ENCODE measurements around the gene GDPD4. TPM values are rescaled to one million over a fixed set of nuclear protein-coding genes. Genes with fewer than 3 reads are reported as not detected.
A peak's percentile ranks its signal among the peaks of the same experiment; 100 is the strongest.

GDPD4 gene
- total and polyA plus RNA-seq, 2 of the 4 experiments (the other 2 are of a cell fraction), result not detected

GRCh38 chr11:77201370-77201769 lies 100.1 kb downstream of the GDPD4 start:
- no peaks in the 10 kb centered on the region for H3K79me1 ChIP-seq (ENCODE audit: low read depth in 1 of 2, low read length in 2 of 2)
- no peak overlapping the region for H3K4me2 ChIP-seq (ENCODE audit: low read depth, low read length)
- H3K27ac ChIP-seq (ENCODE audit: insufficient read depth, low read length), result no peak overlapping the region
- no peak for DNase-seq
- no peak overlapping the region for H3K18ac ChIP-seq (ENCODE audit: low read depth, low read length)
- H3K9me1 ChIP-seq (ENCODE audit: insufficient read depth, low read length), result no peaks in the 10 kb centered on the region; the same call in 1 of the 2 replicates
- in situ Hi-C loops (cut with MboI; ENCODE audit: low sequenced_read_pairs), result no loop called here
- BruUV-seq (replicated peaks), result no TSS peak
- no peak overlapping the region for H2BK15ac ChIP-seq (ENCODE audit: low read depth, low read length)
- intact Hi-C loops (cut with micrococcal nuclease), result no loop called here
- H4K8ac ChIP-seq (ENCODE audit: low read depth in 2 of 2, low read length in 2 of 2), result no peak overlapping the region
- no peak overlapping the region for H2BK120ac ChIP-seq (ENCODE audit: low read depth, low read length)
- no peak overlapping the region for H3K4me3 ChIP-seq (ENCODE audit: insufficient read depth, low read depth, low read length)
- H4K20me1 ChIP-seq (ENCODE audit: insufficient read depth, low read length), result no peaks in the 10 kb centered on the region
- no peaks in the 10 kb centered on the region for H3K4me1 ChIP-seq (ENCODE audit: control insufficient read depth, insufficient read depth, low read length)
- CTCF ChIA-PET, result no interaction called here
- dilution Hi-C loops (cut with HindIII; ENCODE audit: low sequenced_read_pairs, unreplicated experiment), result no loop called here
- no peak overlapping the region for H2BK5ac ChIP-seq (ENCODE audit: low read depth, low read length, poor library complexity, severe bottlenecking)
- H3K9ac ChIP-seq (ENCODE audit: low read depth, low read length), result no peak overlapping the region
- POLR2A ChIA-PET (ENCODE audit: unreplicated experiment), result no interaction called here
- H3K56ac ChIP-seq (ENCODE audit: extremely low read depth, insufficient read depth, low read length), result no peak overlapping the region
- no peaks in the 10 kb centered on the region for H3K9me3 ChIP-seq (ENCODE audit: control insufficient read depth, insufficient read depth, low read length)
- H2BK20ac ChIP-seq (ENCODE audit: low read depth, low read length), result no peak overlapping the region
- peak overlapping the region; percentile 23 for H2AFZ ChIP-seq (replicated peaks; ENCODE audit: low read length, poor library complexity)
- 88% methylated on average over 5 of the region's 11 CpGs; no CpG with 5 or more reads in 1 of the 2 experiments for WGBS, 2 experiments (ENCODE audit: extremely low coverage in 2 of 2, insufficient read length in 1 of 2)
- no peak overlapping the region for H3K14ac ChIP-seq (replicated peaks; ENCODE audit: low read depth, low read length)
- no peak overlapping the region for H4K91ac ChIP-seq (ENCODE audit: insufficient read depth, low read depth, low read length)
- no peak overlapping the region for H3K23ac ChIP-seq (ENCODE audit: low read depth, low read length)
- no peak overlapping the region for H4K5ac ChIP-seq (ENCODE audit: low read depth, low read length)
- ATAC-seq (ENCODE audit: low read depth), result no peak
- H3K36me3 ChIP-seq (ENCODE audit: control insufficient read depth, insufficient read depth, low read length), result no peaks in the 10 kb centered on the region
- H2AK9ac ChIP-seq (replicated peaks; ENCODE audit: low read depth, low read length, poor library complexity), result no peak overlapping the region
- TF ChIP-seq MAFK (IDR thresholded peaks at IDR 0.05; ENCODE audit: low read depth, low read length) (no peak), MXI1 (IDR thresholded peaks at IDR 0.05; ENCODE audit: borderline replicate concordance, low read depth, low read length) (no peak), SMC3 (IDR thresholded peaks at IDR 0.05; ENCODE audit: low read depth, low read length) (no peak), BHLHE40 (IDR thresholded peaks at IDR 0.05; ENCODE audit: low read depth, low read length) (no peak), RFX5 (IDR thresholded peaks at IDR 0.05; ENCODE audit: low read depth, low read length) (no peak), CTCF (conservative IDR thresholded peaks at IDR 0.05; ENCODE audit: low read depth, low read length) (no peak), CEBPB (IDR thresholded peaks at IDR 0.05; ENCODE audit: low read depth, low read length) (no peak), USF2 (IDR thresholded peaks at IDR 0.05; ENCODE audit: low read depth, low read length) (no peak), MAZ (IDR thresholded peaks at IDR 0.05; ENCODE audit: borderline replicate concordance, low read depth, low read length) (no peak), CHD1 (IDR thresholded peaks at IDR 0.05; ENCODE audit: low read depth, low read length) (no peak), NFE2L2 (IDR thresholded peaks at IDR 0.05; ENCODE audit: low read depth, low read length) (no peak), FOS (IDR thresholded peaks at IDR 0.05; ENCODE audit: low read depth, low read length) (no peak), ELK1 (IDR thresholded peaks at IDR 0.05; ENCODE audit: borderline replicate concordance, low read depth, low read length) (no peak), RCOR1 (IDR thresholded peaks at IDR 0.05; ENCODE audit: insufficient replicate concordance, low read length) (no peak), RAD21 (IDR thresholded peaks at IDR 0.05; ENCODE audit: low read length) (no peak)
- no peak overlapping the region for H3K4ac ChIP-seq (ENCODE audit: low read depth, low read length)
- H2AK5ac ChIP-seq (ENCODE audit: low read depth, low read length), result no peak overlapping the region
- no peaks in the 10 kb centered on the region; the same call in 1 of the 2 replicates for H3K27me3 ChIP-seq (ENCODE audit: control insufficient read depth, insufficient read depth, low read length)
